ENCODE data around the gene SORCS2. TPM values are rescaled to one million over a fixed set of nuclear protein-coding genes. Genes with fewer than 3 reads are reported as not detected.

The SORCS2 gene
- total RNA-seq, 4 donors from 2014 or later = 0.48 to 1.8 (median 0.68) TPM; not detected in 1

DNA sequence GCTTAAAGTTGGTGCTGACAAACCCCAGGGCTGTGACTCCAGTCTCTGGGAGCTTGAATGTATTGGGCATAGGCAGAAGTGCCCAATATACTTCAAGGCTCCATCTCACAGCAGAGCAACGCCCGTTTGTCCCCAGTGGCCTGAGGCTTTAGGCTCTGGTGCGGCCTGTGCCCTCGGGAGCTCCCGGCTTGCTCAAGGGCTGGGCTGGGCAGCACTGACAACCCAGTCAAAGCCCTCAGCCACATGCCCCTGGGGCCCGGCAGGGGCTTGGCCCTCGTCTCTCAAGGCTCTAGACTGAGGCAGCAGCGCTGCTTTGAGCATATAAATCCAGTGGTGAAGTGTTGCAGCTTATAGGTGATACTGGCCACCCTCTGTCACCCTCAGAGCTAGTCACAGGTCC is 543.6 kb downstream of the SORCS2 start:
- H3K27ac ChIP-seq = no peak overlapping the region
- H3K4me3 ChIP-seq = no peak overlapping the region
- H3K9me3 ChIP-seq = no peaks in the 10 kb centered on the region
- DNase-seq = no peak
- peaks cover 3% of the 10 kb centered on the region for H3K27me3 ChIP-seq
- WGBS, 2 donors (ENCODE audit: low coverage in 1 of 2) = 84% methylated on average over 8 of the region's 8 CpGs; no CpG with 5 or more reads in 1 of the 2 donors
- intact Hi-C loops (cut with DNase I; ENCODE audit: low total_unique reads) = no loop called here
- in situ Hi-C loops (cut with MboI; ENCODE audit: low pct_ligation_motif_present in 1 of 4, low pct_unique_long_range_greater_than_20kb in 1 of 4, low sequenced_read_pairs in 3 of 4) = no loop called here
- H3K4me1 ChIP-seq = no peaks in the 10 kb centered on the region
- TF ChIP-seq, protein P1, sequence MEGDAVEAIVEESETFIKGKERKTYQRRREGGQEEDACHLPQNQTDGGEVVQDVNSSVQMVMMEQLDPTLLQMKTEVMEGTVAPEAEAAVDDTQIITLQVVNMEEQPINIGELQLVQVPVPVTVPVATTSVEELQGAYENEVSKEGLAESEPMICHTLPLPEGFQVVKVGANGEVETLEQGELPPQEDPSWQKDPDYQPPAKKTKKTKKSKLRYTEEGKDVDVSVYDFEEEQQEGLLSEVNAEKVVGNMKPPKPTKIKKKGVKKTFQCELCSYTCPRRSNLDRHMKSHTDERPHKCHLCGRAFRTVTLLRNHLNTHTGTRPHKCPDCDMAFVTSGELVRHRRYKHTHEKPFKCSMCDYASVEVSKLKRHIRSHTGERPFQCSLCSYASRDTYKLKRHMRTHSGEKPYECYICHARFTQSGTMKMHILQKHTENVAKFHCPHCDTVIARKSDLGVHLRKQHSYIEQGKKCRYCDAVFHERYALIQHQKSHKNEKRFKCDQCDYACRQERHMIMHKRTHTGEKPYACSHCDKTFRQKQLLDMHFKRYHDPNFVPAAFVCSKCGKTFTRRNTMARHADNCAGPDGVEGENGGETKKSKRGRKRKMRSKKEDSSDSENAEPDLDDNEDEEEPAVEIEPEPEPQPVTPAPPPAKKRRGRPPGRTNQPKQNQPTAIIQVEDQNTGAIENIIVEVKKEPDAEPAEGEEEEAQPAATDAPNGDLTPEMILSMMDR (IDR thresholded peaks at IDR 0.05) = no peak
- no peak for TF ChIP-seq POLR2A (IDR thresholded peaks at IDR 0.05)
- no peak for TF ChIP-seq POLR2AphosphoS5 (IDR thresholded peaks at IDR 0.05)
- no peak for TF ChIP-seq EP300 (IDR thresholded peaks at IDR 0.05; ENCODE audit: low read depth)
- no peaks in the 10 kb centered on the region for H3K36me3 ChIP-seq

DNA sequence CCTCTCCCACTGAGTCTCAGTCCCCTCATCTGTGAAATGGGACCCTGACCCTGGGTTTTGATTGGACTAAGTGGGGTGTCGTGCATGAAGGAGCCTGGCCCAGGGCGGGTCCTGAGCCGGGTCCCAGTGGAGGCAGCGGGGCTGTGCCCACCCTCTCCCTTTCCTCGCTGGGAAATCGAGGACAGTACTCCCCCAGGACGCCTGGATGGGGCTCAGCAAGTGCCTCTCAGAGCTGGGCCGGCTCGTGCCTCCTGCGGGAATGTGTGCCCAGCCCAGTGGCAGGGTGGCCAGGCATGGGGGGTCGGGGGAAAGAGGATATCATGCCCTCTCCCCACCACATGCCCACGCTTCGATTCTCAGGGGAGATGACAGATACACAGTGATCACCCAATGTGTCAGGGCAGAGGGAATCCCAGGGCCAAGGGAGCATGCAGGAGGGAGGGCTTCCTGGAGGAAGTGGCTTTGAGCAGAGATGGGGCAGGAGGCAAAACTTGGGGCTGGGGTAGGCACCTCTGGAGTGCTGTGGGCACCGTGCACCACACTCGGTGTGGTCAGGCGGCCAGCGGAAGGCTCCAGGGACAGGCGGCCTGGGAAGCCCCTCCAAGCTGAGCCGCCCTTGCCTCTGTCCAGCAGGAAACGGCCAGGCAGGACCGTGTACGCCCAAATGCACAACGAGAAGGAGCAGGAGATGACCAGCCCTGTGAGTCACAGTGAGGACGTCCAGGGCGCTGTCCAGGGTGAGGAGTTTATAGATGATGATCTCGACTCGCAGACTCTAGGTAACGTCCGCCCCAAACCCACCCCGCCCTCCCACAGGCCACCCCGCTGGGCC is 544.3 kb downstream of the SORCS2 start:
- intact Hi-C loops (cut with DNase I; ENCODE audit: low total_unique reads) (no loop called here), in situ Hi-C loops (cut with MboI; ENCODE audit: low pct_ligation_motif_present in 1 of 4, low pct_unique_long_range_greater_than_20kb in 1 of 4, low sequenced_read_pairs in 3 of 4) (no loop called here)
- H3K27ac ChIP-seq = no peak overlapping the region
- H3K36me3 ChIP-seq = no peaks in the 10 kb centered on the region
- H3K9me3 ChIP-seq = no peaks in the 10 kb centered on the region
- no peak for TF ChIP-seq POLR2A (IDR thresholded peaks at IDR 0.05)
- TF ChIP-seq, protein P1 (IDR thresholded peaks at IDR 0.05) = no peak
- TF ChIP-seq EP300 (IDR thresholded peaks at IDR 0.05; ENCODE audit: low read depth) = no peak
- no peak for TF ChIP-seq POLR2AphosphoS5 (IDR thresholded peaks at IDR 0.05)
- H3K27me3 ChIP-seq = peaks cover 3% of the 10 kb centered on the region
- no peaks in the 10 kb centered on the region for H3K4me1 ChIP-seq
- DNase-seq = no peak
- 66% methylated on average over 31 of the region's 31 CpGs; no CpG with 5 or more reads in 1 of the 2 donors for WGBS, 2 donors (ENCODE audit: low coverage in 1 of 2)
- no peak overlapping the region for H3K4me3 ChIP-seq

DNA sequence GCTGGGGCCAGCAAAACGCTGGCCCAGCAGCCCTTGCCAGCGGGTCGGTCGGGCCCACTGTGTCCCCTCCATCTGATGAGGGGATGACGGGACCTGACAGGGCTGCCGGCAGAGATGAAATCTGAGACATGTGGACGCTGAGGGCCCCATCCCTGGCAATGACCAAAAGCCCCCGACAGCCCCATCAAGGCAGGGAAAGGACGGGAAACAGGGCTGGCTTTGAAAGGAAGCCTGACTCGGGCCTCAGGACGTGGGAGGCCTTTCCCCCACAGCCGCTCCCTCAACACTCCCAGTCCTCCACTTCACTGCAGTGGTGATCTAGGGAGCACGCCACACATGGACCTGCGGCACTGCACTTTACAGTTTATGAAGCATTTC is 544.9 kb downstream of the SORCS2 start:
- peaks cover 3% of the 10 kb centered on the region for H3K27me3 ChIP-seq
- intact Hi-C loops (cut with DNase I; ENCODE audit: low total_unique reads) = no loop called here
- TF ChIP-seq, protein P1 (IDR thresholded peaks at IDR 0.05) = no peak
- TF ChIP-seq EP300 (IDR thresholded peaks at IDR 0.05; ENCODE audit: low read depth) (no peak), POLR2AphosphoS5 (IDR thresholded peaks at IDR 0.05) (no peak), POLR2A (IDR thresholded peaks at IDR 0.05) (no peak)
- no peaks in the 10 kb centered on the region for H3K9me3 ChIP-seq
- H3K36me3 ChIP-seq = no peaks in the 10 kb centered on the region
- H3K27ac ChIP-seq = no peak overlapping the region
- no peaks in the 10 kb centered on the region for H3K4me1 ChIP-seq
- H3K4me3 ChIP-seq = no peak overlapping the region
- WGBS, 2 donors (ENCODE audit: low coverage in 1 of 2) = 85% methylated on average over 14 of the region's 14 CpGs; no CpG with 5 or more reads in 1 of the 2 donors
- in situ Hi-C loops (cut with MboI; ENCODE audit: low pct_ligation_motif_present in 1 of 4, low pct_unique_long_range_greater_than_20kb in 1 of 4, low sequenced_read_pairs in 3 of 4) = no loop called here
- no peak for DNase-seq

DNA sequence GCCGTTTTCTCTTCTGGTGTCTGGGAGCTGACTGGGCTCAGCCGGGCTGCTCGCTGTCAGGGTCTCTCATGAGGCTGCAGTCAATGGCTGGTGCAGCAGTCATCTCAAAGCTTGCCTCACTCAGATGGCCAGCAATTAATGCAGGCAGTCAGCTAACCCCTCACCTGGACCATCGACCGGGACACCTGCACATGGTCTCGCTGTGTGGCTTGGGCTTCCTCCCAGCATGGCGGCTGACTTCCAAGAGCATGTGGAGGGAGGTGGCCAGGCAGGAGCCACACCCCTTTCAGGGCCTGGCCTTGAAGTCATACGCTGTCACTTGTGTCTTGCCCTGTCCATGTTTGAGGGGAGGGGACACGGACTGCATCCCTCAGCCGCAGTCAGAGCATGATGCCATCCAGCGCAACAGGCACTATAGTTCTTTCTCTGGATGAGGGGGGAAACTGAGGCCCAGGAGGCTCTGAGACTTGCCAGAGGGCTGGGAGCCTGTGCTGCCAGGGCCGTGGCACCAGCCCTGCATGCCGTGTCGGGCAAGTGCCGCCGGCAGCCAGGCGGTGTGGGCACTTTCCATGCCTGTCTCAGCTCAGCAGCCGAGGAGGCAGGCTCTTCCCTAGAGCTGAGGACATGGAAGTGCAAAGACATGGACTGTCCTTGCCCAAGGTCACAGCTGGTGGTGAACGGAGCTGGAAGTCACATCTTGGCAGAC is 545.6 kb downstream of the SORCS2 start:
- no peak for DNase-seq
- no peaks in the 10 kb centered on the region for H3K9me3 ChIP-seq
- TF ChIP-seq EP300 (IDR thresholded peaks at IDR 0.05; ENCODE audit: low read depth) = no peak
- TF ChIP-seq POLR2A (IDR thresholded peaks at IDR 0.05) = no peak
- TF ChIP-seq POLR2AphosphoS5 (IDR thresholded peaks at IDR 0.05) = no peak
- TF ChIP-seq, protein P1 (IDR thresholded peaks at IDR 0.05) = no peak
- H3K36me3 ChIP-seq = no peaks in the 10 kb centered on the region
- peaks cover 3% of the 10 kb centered on the region for H3K27me3 ChIP-seq
- no peaks in the 10 kb centered on the region for H3K4me1 ChIP-seq
- intact Hi-C loops (cut with DNase I; ENCODE audit: low total_unique reads) = no loop called here
- no peak overlapping the region for H3K27ac ChIP-seq
- in situ Hi-C loops (cut with MboI; ENCODE audit: low pct_ligation_motif_present in 1 of 4, low pct_unique_long_range_greater_than_20kb in 1 of 4, low sequenced_read_pairs in 3 of 4) = no loop called here
- H3K4me3 ChIP-seq = no peak overlapping the region
- 95% methylated on average over 17 of the region's 19 CpGs; no CpG with 5 or more reads in 1 of the 2 donors for WGBS, 2 donors (ENCODE audit: low coverage in 1 of 2)
